ENCODE results near the gene RGL2. TPM values are rescaled to one million over a fixed set of nuclear protein-coding genes. Genes with fewer than 3 reads are reported as not detected.
"Not testable (repeated sequence)": the region's sequence is repeated elsewhere in the genome, so short reads cannot be mapped to it uniquely, and the experiment has no call there.

RGL2 gene
- total and polyA plus RNA-seq, 4 donors, result 72.2 to 93.7 (median 75.0) TPM

- ATAC-seq (ENCODE audit: insufficient read depth, low FRiP score), result peak; percentile 71
- peak within 1 kb of the TSS; percentile 71 for H3K4me3 ChIP-seq
- WGBS, 2 donors, result 1 to 2% methylated on average over 63 to 80 of the region's 80 CpGs
- H3K36me3 ChIP-seq (ENCODE audit: control insufficient read depth in 4 of 4, insufficient read depth in 4 of 4, low read length in 4 of 4), result peaks cover 9 to 38% (median 31%) of the 10 kb centered on the region in 4 donors
- no peaks in the 10 kb centered on the region for H3K9me3 ChIP-seq (ENCODE audit: control insufficient read depth in 4 of 4, insufficient read depth in 3 of 4, low read length in 3 of 4)
- H3K9ac ChIP-seq (ENCODE audit: insufficient read depth in 1 of 2, low read length in 2 of 2), result peak within 1 kb of the TSS; percentile 12 to 43
- peaks cover 13 to 46% (median 23%) of the 10 kb centered on the region in 5 donors for H3K4me1 ChIP-seq (ENCODE audit: control insufficient read depth in 5 of 5, insufficient read depth in 5 of 5, low read length in 5 of 5)
- no peaks in the 10 kb centered on the region for H3K27me3 ChIP-seq (ENCODE audit: control insufficient read depth in 3 of 3, insufficient read depth in 3 of 3, low read length in 2 of 3)
- peak; percentile 61 to 76 (median 72) for DNase-seq
- peak within 1 kb of the TSS; percentile 77 to 89 for H3K27ac ChIP-seq (ENCODE audit: low read depth in 1 of 2, low read length in 1 of 2)
- TF ChIP-seq, protein P1, sequence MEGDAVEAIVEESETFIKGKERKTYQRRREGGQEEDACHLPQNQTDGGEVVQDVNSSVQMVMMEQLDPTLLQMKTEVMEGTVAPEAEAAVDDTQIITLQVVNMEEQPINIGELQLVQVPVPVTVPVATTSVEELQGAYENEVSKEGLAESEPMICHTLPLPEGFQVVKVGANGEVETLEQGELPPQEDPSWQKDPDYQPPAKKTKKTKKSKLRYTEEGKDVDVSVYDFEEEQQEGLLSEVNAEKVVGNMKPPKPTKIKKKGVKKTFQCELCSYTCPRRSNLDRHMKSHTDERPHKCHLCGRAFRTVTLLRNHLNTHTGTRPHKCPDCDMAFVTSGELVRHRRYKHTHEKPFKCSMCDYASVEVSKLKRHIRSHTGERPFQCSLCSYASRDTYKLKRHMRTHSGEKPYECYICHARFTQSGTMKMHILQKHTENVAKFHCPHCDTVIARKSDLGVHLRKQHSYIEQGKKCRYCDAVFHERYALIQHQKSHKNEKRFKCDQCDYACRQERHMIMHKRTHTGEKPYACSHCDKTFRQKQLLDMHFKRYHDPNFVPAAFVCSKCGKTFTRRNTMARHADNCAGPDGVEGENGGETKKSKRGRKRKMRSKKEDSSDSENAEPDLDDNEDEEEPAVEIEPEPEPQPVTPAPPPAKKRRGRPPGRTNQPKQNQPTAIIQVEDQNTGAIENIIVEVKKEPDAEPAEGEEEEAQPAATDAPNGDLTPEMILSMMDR (IDR thresholded peaks at IDR 0.05; ENCODE audit: control extremely low read depth, extremely low read depth), result no peak
These were observed 21.7 kb downstream of the RGL2 start, which contains the start of gene B3GALT4 for GRCh38 chr6:33276864-33277662. B3GALT4 (plus strand) TSS chr6:33277123; CDS start chr6:33277420, 297 bp downstream.

DNA sequence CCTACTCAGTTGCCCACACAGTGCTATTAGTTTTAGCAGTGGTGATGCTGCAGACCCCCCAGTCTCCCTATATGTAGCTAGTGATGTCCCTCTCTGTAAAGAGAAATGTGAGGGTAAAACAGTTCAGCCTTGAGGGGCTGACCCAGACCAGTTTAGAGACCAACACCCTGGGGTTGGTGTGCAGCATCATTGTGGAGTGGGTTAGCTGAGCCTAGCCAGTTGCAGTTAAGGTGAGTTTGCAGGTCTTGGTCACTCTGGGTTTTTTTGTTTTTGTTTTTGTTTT, 22.2 kb downstream of the RGL2 start:
- Histone ChIP-seq H3K4me1 (ENCODE audit: control insufficient read depth in 5 of 5, insufficient read depth in 5 of 5, low read length in 5 of 5) (peaks cover 13 to 46% (median 23%) of the 10 kb centered on the region in 5 donors), H3K4me3 (no peak overlapping the region), H3K9me3 (ENCODE audit: control insufficient read depth in 4 of 4, insufficient read depth in 3 of 4, low read length in 3 of 4) (no peaks in the 10 kb centered on the region), H3K27me3 (ENCODE audit: control insufficient read depth in 3 of 3, insufficient read depth in 3 of 3, low read length in 2 of 3) (no peaks in the 10 kb centered on the region), H3K36me3 (ENCODE audit: control insufficient read depth in 4 of 4, insufficient read depth in 4 of 4, low read length in 4 of 4) (peaks cover 9 to 37% (median 32%) of the 10 kb centered on the region in 4 donors), H3K9ac (ENCODE audit: insufficient read depth in 1 of 2, low read length in 2 of 2) (peak overlapping the region in 1 of 2 donors; percentile 43), H3K27ac (ENCODE audit: low read depth in 1 of 2, low read length in 1 of 2) (peak overlapping the region; percentile 77 to 89)
- DNase-seq, result no peak
- ATAC-seq (ENCODE audit: insufficient read depth, low FRiP score), result no peak
- TF ChIP-seq, protein P1 (IDR thresholded peaks at IDR 0.05; ENCODE audit: control extremely low read depth, extremely low read depth), result no peak

DNA sequence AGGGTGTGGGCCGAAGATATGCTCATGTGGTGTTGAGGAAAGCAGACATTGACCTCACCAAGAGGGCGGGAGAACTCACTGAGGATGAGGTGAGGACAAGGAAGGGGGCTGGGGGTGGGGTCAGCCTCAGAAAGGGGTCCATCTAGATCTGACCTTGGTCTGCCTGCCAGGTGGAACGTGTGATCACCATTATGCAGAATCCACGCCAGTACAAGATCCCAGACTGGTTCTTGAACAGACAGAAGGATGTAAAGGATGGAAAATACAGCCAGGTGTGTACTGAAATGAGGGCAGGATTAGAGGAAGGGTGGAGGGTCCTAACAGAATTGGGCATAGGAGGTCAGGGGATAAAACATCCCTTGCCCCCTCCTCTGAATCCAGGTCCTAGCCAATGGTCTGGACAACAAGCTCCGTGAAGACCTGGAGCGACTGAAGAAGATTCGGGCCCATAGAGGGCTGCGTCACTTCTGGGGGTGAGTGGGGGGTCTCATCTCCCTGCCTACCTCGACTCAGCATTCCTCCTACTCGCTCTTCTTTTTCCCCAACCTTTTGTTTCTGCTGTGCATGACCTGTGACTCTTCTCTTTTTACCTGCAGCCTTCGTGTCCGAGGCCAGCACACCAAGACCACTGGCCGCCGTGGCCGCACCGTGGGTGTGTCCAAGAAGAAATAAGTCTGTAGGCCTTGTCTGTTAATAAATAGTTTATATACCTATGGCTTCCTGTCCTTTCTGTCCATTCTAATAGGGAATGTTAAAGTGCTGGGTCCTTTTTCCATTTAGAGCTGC, 22.8 kb downstream of the RGL2 start:
- 79 to 85% methylated on average over 16 of the region's 16 CpGs for WGBS, 2 donors
- not testable (repeated sequence) for H3K4me3 ChIP-seq; ATAC-seq (ENCODE audit: insufficient read depth, low FRiP score); H3K27me3 ChIP-seq (ENCODE audit: control insufficient read depth in 3 of 3, insufficient read depth in 3 of 3, low read length in 2 of 3); DNase-seq; H3K9ac ChIP-seq (ENCODE audit: insufficient read depth in 1 of 2, low read length in 2 of 2); H3K9me3 ChIP-seq (ENCODE audit: control insufficient read depth in 4 of 4, insufficient read depth in 3 of 4, low read length in 3 of 4)
- Histone ChIP-seq H3K36me3 (ENCODE audit: control insufficient read depth in 4 of 4, insufficient read depth in 4 of 4, low read length in 4 of 4) (peaks cover 9 to 34% (median 32%) of the 10 kb centered on the region in 4 donors), H3K4me1 (ENCODE audit: control insufficient read depth in 5 of 5, insufficient read depth in 5 of 5, low read length in 5 of 5) (peaks cover 13 to 46% (median 23%) of the 10 kb centered on the region in 5 donors), H3K27ac (ENCODE audit: low read depth in 1 of 2, low read length in 1 of 2) (peak overlapping the region; percentile 77 to 89)
